PC-3 (cell line): ENCODE results near the gene RAB5B. TPM values are rescaled to one million over a fixed set of nuclear protein-coding genes. Genes with fewer than 3 reads are reported as not detected.

Source experiments
- ATAC-seq: fragments of 200-7000 bp; cut with Tn5 transposase; 2 replicates; pipeline ENCODE4 v1.9.1; 2020; ENCODE audit warnings: mild to moderate bottlenecking, moderate library complexity
- BruUV-seq: library from RNA; stranded (reverse); fragments of 400-500 nt; replicated peaks from 2 replicates; lab custom pipeline; 2021; lab: Mats Ljungman, UMichigan
- CTCF ChIA-PET: fragments of 300-600 bp; sonication (Branson Sonifier 250); formaldehyde crosslinking; loops from one replicate; lab custom pipeline; 2022; ENCODE audit warnings: antibody characterized with exemption; lab: Charles Lee
- POLR2A ChIA-PET: fragments of 300-600 bp; sonication (Branson Sonifier 250); formaldehyde crosslinking; loops from one replicate; lab custom pipeline; 2022; ENCODE audit warnings: antibody characterized with exemption; ENCODE audit not compliant: unreplicated experiment; lab: Charles Lee
- DNase-seq: peaks from one replicate; pipeline ENCODE4 v3.0.0-alpha.2; 2015
- H2AFZ ChIP-seq: fragments of 300-600 bp; sonication (generic); 2 replicates; pipeline ENCODE4 v1.6.0; 2016; ENCODE audit warnings: antibody characterized with exemption, low read length
- H3F3A ChIP-seq: fragments of 300-600 bp; sonication (generic); one replicate; pipeline ENCODE4 v1.6.0; 2017; ENCODE audit warnings: antibody characterized with exemption, low read length, control low read depth, mild to moderate bottlenecking; ENCODE audit not compliant: unreplicated experiment
- H3K27ac ChIP-seq: fragments of 300-600 bp; sonication (generic); 2 replicates; pipeline ENCODE4 v1.5.1; 2016; ENCODE audit warnings: mild to moderate bottlenecking, low read length
- H3K27me3 ChIP-seq: fragments of 300-600 bp; sonication (generic); 2 replicates; pipeline ENCODE4 v1.6.1; 2016; ENCODE audit warnings: low read length, mixed read lengths
- H3K36me3 ChIP-seq: fragments of 300-600 bp; sonication (generic); 2 replicates; pipeline ENCODE4 v1.6.1; 2016; ENCODE audit warnings: low read depth, mixed run types, low read length, mixed read lengths
- H3K4me1 ChIP-seq: fragments of 300-600 bp; sonication (generic); 2 replicates; pipeline ENCODE4 v1.5.1; 2016; ENCODE audit warnings: low read length; ENCODE audit not compliant: insufficient read depth
- H3K4me2 ChIP-seq: fragments of 300-600 bp; sonication (generic); 2 replicates; pipeline ENCODE4 v1.6.0; 2016; ENCODE audit warnings: low read length
- H3K4me3 ChIP-seq: fragments of 300-600 bp; sonication (generic); 2 replicates; pipeline ENCODE4 v1.5.1; 2016; ENCODE audit warnings: mild to moderate bottlenecking, low read length, mixed read lengths
- H3K79me2 ChIP-seq: fragments of 300-600 bp; sonication (generic); 2 replicates; pipeline ENCODE4 v1.6.1; 2017; ENCODE audit warnings: low read length, mixed read lengths
- H3K9ac ChIP-seq: fragments of 300-600 bp; sonication (generic); 2 replicates; pipeline ENCODE4 v1.6.0; 2016; ENCODE audit warnings: mild to moderate bottlenecking, low read length
- H3K9me2 ChIP-seq: fragments of 300-600 bp; sonication (generic); replicated peaks from 2 replicates; pipeline ENCODE4 v1.6.1; 2016; ENCODE audit warnings: mixed run types, low read length, mixed read lengths
- H3K9me3 ChIP-seq: fragments of 300-600 bp; sonication (generic); 2 replicates; pipeline ENCODE4 v1.6.1; 2016; ENCODE audit warnings: low read length, mixed read lengths
- H4K20me1 ChIP-seq: fragments of 300-600 bp; sonication (generic); 2 replicates; pipeline ENCODE4 v1.6.1; 2016; ENCODE audit warnings: low read length, mixed read lengths
- EZH2 ChIP-seq: fragments of 300-600 bp; sonication (generic); IDR thresholded peaks from one replicate; pipeline ENCODE4 v1.6.1; 2017; ENCODE audit warnings: antibody characterized with exemption, mild to moderate bottlenecking, low read length; ENCODE audit not compliant: unreplicated experiment
- EZH2phosphoT487 ChIP-seq: fragments of 300-600 bp; sonication (generic); IDR thresholded peaks from 2 replicates; pipeline ENCODE4 v1.6.1; 2018; ENCODE audit warnings: mild to moderate bottlenecking, antibody characterized with exemption, low read length, borderline replicate concordance
- intact Hi-C: fragments of 100-400 bp; cut with micrococcal nuclease; formaldehyde crosslinking; loops from 2 replicates; pipeline ENCODE4 v1.9.0; 2023
- total RNA-seq: library from RNA; depleted of rRNA; stranded (reverse); fragments of >200 nt; gene quantifications from 2 replicates; pipeline ENCODE4 v1.2.3, GENCODE V29; 2014
- TF ChIP-seq, protein P1 (sequence below): fragments of 300-600 bp; sonication (generic); conservative IDR thresholded peaks from 2 replicates; pipeline ENCODE4 v1.5.1; 2017; ENCODE audit warnings: antibody characterized with exemption, low read depth, mild to moderate bottlenecking, low read length

The RAB5B gene
- total RNA-seq, 1 experiment from 2014 or later: 48.8 TPM

DNA sequence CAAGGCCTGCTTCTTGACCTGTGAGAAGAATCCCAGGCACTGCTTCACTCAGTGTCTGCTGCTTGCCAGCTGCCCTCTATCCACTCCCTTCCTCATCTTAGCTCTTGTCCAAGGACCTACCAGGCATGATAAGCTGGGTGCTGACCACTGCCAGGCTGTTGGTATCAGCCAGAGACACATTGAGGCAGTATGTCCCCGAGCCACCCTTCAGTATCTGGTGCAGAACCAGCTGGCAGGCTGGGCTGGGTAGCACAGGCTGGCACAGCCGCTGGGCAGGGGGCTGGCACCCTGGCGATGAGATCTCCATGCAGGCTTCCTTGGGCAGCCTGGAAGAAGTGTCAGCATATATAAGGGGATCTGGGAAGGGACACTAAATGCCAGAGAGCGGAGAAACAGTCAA lies 18.5 kb upstream of the RAB5B start:
- TF ChIP-seq, protein P1, sequence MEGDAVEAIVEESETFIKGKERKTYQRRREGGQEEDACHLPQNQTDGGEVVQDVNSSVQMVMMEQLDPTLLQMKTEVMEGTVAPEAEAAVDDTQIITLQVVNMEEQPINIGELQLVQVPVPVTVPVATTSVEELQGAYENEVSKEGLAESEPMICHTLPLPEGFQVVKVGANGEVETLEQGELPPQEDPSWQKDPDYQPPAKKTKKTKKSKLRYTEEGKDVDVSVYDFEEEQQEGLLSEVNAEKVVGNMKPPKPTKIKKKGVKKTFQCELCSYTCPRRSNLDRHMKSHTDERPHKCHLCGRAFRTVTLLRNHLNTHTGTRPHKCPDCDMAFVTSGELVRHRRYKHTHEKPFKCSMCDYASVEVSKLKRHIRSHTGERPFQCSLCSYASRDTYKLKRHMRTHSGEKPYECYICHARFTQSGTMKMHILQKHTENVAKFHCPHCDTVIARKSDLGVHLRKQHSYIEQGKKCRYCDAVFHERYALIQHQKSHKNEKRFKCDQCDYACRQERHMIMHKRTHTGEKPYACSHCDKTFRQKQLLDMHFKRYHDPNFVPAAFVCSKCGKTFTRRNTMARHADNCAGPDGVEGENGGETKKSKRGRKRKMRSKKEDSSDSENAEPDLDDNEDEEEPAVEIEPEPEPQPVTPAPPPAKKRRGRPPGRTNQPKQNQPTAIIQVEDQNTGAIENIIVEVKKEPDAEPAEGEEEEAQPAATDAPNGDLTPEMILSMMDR: no peak
- TF ChIP-seq EZH2phosphoT487: no peak
- no peak for TF ChIP-seq EZH2
- CTCF ChIA-PET: no interaction called here
- no TSS peak for BruUV-seq
- Histone ChIP-seq H3K27ac (no peak overlapping the region), H4K20me1 (no peaks in the 10 kb centered on the region), H2AFZ (no peak overlapping the region), H3K4me3 (no peak overlapping the region), H3K9me3 (no peaks in the 10 kb centered on the region), H3K4me1 (peaks cover 27% of the 10 kb centered on the region), H3K36me3 (peaks cover 4% of the 10 kb centered on the region; the same call in 1 of the 2 replicates), H3K27me3 (no peaks in the 10 kb centered on the region), H3K4me2 (no peak overlapping the region), H3K79me2 (no peaks in the 10 kb centered on the region), H3K9me2 (no peaks in the 10 kb centered on the region), H3F3A (peaks cover 6% of the 10 kb centered on the region), H3K9ac (no peak overlapping the region)
- POLR2A ChIA-PET: no interaction called here
- DNase-seq: no peak
- ATAC-seq: no peak; the same call in 1 of the 2 replicates
- intact Hi-C loops: no loop called here

- H3K9me3 ChIP-seq: no peaks in the 10 kb centered on the region
- no peaks in the 10 kb centered on the region for H3K79me2 ChIP-seq
- H3K4me2 ChIP-seq: peak overlapping the region; percentile 43
- no peak overlapping the region for H3K9ac ChIP-seq
- peaks cover 6% of the 10 kb centered on the region for H3F3A ChIP-seq
- no peak overlapping the region for H3K27ac ChIP-seq
- H3K27me3 ChIP-seq: no peaks in the 10 kb centered on the region
- H3K4me1 ChIP-seq: peaks cover 27% of the 10 kb centered on the region
- H4K20me1 ChIP-seq: no peaks in the 10 kb centered on the region
- peak; percentile 96 for ATAC-seq
- CTCF ChIA-PET: interaction anchor here (1.0 kb wide), 1 partner anchor 18 kb away, joined by 3 read pairs; the partner anchor contains the start of gene RAB5B
- TF ChIP-seq, protein P1: peak; percentile 89
- TF ChIP-seq EZH2phosphoT487: no peak
- no peak for TF ChIP-seq EZH2
- BruUV-seq: TSS peak; percentile 6
- H3K4me3 ChIP-seq: no peak overlapping the region
- H3K9me2 ChIP-seq: no peaks in the 10 kb centered on the region
- peaks cover 4% of the 10 kb centered on the region; the same call in 1 of the 2 replicates for H3K36me3 ChIP-seq
- intact Hi-C loops: loop anchor here (1.0 kb wide), 1 partner anchor 85 kb away; the partner anchor contains the start of gene RPS26
- peak; percentile 95 for DNase-seq
- no peak overlapping the region for H2AFZ ChIP-seq
- POLR2A ChIA-PET: no interaction called here
These were observed 17.9 kb upstream of the RAB5B start for GRCh38 chr12:55955800-55956508.
